Stimulated activated CD4-positive, alpha-beta T cell treated with anti-CD3 and anti-CD28 coated beads, Interleukin-1b, Interleukin-23, amount 100 ng/mL, for 1 hour (primary cell): Measurements from ENCODE around the gene RERE.

Source experiments
- DNase-seq, 2 donors: peaks; one replicate each; pipeline ENCODE4 v3.0.0-alpha.2; 2020; ENCODE audit warnings: low read depth in 2 of 2

RERE gene

GRCh38 chr1:8578132-8578877 is 239.1 kb downstream of the RERE start:
- no peak for DNase-seq

GRCh38 chr1:8574985-8575384 is 242.5 kb downstream of the RERE start:
- no peak for DNase-seq

GRCh38 chr1:8572106-8572505 is 245.3 kb downstream of the RERE start:
- no peak for DNase-seq

GRCh38 chr1:8571200-8571984 is 246.0 kb downstream of the RERE start:
- DNase-seq: no peak

- DNase-seq: no peak
Observed at GRCh38 chr1:8570465-8570864, 247.0 kb downstream of the RERE start.

GRCh38 chr1:8569242-8569641 is 248.2 kb downstream of the RERE start:
- no peak for DNase-seq

GRCh38 chr1:8568837-8569236 is 248.6 kb downstream of the RERE start:
- DNase-seq: no peak

GRCh38 chr1:8567146-8567545 is 250.3 kb downstream of the RERE start:
- no peak for DNase-seq

GRCh38 chr1:8565802-8566201 is 251.6 kb downstream of the RERE start:
- no peak for DNase-seq

- no peak for DNase-seq
Observed at GRCh38 chr1:8563944-8564537, 253.4 kb downstream of the RERE start.

GRCh38 chr1:8562881-8563865 is 254.3 kb downstream of the RERE start:
- DNase-seq: no peak

GRCh38 chr1:8562222-8562621 is 255.2 kb downstream of the RERE start:
- DNase-seq: no peak

- no peak for DNase-seq
Observed at GRCh38 chr1:8560611-8561544, 256.6 kb downstream of the RERE start.

GRCh38 chr1:8560035-8560434 is 257.4 kb downstream of the RERE start:
- no peak for DNase-seq

- DNase-seq: no peak
Observed at GRCh38 chr1:8555582-8555981, 261.9 kb downstream of the RERE start.

GRCh38 chr1:8554956-8555534 is 262.4 kb downstream of the RERE start:
- no peak for DNase-seq

- no peak for DNase-seq
Observed at GRCh38 chr1:8552820-8553397, 264.5 kb downstream of the RERE start.

GRCh38 chr1:8551613-8552489 is 265.6 kb downstream of the RERE start:
- no peak for DNase-seq

- DNase-seq: no peak
Observed at GRCh38 chr1:8551057-8551456, 266.4 kb downstream of the RERE start.
